T-helper 2 cell treated with Interferon-gamma antibody and Interleukin-4, amounts not matched to agents 5 μg/mL and 100 μg/mL, for 36 hours (primary cell): ENCODE measurements around the gene HSPB6.
A peak's percentile ranks its signal among the peaks of the same experiment; 100 is the strongest.

Experiments used
- DNase-seq: peaks from one replicate; pipeline ENCODE4 v3.0.0; 2021; ENCODE audit warnings: low spot score
- H3K27ac Mint-ChIP-seq: one replicate; pipeline ENCODE4 v1.8.0; 2021; ENCODE audit warnings: mild to moderate bottlenecking, mixed read lengths
- H3K27me3 Mint-ChIP-seq: one replicate; pipeline ENCODE4 v1.8.0; 2021; ENCODE audit warnings: low read depth, mixed read lengths
- H3K36me3 Mint-ChIP-seq: one replicate; pipeline ENCODE4 v1.8.0; 2021; ENCODE audit warnings: low read depth, mixed read lengths
- H3K4me1 Mint-ChIP-seq: one replicate; pipeline ENCODE4 v1.8.0; 2021; ENCODE audit warnings: low read depth, mixed read lengths
- H3K4me3 Mint-ChIP-seq: one replicate; pipeline ENCODE4 v1.8.0; 2022; ENCODE audit warnings: mild to moderate bottlenecking, moderate library complexity, mixed read lengths
- H3K9me3 Mint-ChIP-seq: one replicate; pipeline ENCODE4 v1.8.0; 2021; ENCODE audit warnings: mixed read lengths

HSPB6 gene

DNA sequence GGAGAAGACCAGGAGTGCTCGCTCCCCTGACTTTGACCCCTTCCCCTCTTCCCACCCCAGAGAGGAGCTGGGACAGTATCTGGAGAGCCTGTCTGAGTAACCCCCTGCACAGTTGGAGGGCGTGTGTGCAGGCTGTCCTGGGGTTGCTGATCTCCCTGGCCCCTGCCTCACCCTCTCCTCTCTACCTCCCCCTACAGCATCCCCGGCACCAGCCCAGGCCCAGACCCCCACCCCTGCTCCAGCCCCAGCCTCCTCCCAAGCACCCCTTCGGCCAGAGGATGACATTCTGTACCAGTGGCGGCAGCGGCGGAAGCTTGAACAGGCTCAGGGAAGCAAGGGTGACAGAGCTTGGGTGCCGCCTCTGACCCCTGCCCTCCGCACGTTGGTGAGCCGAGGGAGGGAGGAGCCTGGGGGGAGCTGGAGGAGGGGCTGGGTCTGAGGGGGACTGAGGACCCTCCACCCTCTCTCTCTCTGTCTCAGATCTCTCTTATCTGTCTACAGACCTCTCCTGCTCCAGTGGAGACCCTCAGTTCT lies 9.8 kb upstream of the HSPB6 start:
- Mint-ChIP-seq H3K27me3 (no peaks in the 10 kb centered on the region), H3K36me3 (peaks cover 30% of the 10 kb centered on the region), H3K4me1 (no peaks in the 10 kb centered on the region), H3K4me3 (no peak overlapping the region), H3K27ac (no peak overlapping the region), H3K9me3 (no peaks in the 10 kb centered on the region)
- no peak for DNase-seq

DNA sequence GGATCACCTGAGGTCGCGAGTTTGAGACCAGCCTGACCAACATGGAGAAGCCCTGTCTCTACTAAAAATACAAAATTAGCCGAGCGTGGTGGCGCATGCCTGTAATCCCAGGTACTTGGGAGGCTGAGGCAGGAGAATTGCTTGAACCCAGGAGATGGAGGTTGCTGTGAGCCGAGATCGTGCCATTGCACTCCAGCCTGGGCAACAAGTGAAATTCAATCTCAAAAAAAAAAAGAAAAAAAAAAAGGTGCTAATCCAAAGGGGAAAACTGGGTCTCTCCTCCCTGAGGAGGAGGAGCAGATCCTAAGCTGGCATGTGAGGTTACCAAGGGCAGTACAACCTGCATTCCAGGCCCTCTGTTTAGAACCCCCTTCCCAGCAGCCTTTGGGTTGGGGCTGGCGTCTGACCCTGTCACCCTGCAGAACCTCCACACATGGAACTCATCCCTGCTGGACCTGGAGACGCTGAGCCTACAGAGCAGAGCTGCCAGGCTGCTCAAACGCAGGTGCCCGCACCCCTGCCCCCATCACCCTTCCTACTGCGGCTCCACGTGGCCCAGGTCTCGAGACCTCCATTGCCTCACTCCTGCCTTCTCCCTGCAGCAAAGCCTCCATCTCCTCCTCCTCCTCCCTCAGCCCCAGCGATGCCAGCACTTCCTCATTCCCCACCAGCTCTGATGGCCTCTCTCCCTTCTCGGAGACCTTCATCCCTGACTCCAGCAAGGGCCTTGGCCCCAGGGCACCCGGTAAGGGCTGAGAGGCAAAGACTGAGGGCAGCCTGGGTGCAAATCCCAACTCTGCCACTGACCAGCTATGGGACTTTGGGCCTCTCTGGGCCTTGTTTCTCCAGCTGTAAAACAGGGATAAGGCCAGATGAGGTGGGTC lies 7.8 kb upstream of the HSPB6 start:
- no peaks in the 10 kb centered on the region for H3K27me3 Mint-ChIP-seq
- H3K4me1 Mint-ChIP-seq, result peaks cover 2% of the 10 kb centered on the region
- no peak for DNase-seq
- H3K27ac Mint-ChIP-seq, result no peak overlapping the region
- no peaks in the 10 kb centered on the region for H3K9me3 Mint-ChIP-seq
- peaks cover 30% of the 10 kb centered on the region for H3K36me3 Mint-ChIP-seq
- H3K4me3 Mint-ChIP-seq, result no peak overlapping the region

DNA sequence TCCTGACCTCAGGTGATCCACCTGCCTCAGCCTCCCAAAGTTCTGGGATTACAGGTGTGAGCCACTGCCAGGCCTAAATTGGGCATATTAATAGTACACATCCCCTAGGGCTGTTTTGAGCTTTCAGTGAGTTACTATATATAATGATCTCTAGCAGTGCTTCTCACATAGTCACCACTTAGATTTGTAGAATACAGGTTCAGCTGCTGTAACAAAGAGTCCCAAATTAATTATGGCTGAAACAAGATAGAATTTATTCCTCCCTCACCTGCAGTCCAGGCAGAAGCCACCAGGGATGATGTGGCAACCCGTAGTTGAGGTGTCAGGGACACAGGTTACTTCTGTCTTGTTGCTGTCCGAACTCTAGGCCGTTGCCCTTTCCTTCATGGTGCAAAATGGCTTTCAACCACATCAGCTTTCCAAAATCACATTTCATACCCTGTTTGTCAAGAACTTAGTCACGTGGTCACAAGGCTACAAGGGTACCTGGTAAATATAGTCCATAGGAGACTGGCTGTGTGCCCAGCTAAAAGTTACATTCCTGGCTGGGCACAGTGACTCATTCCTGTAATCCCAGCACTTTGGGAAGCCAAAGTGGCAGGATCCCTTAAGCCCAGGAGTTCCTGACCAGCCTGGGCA lies 4.0 kb upstream of the HSPB6 start:
- Mint-ChIP-seq H3K27ac (no peak overlapping the region), H3K27me3 (no peaks in the 10 kb centered on the region), H3K4me1 (peaks cover 17% of the 10 kb centered on the region), H3K36me3 (peaks cover 25% of the 10 kb centered on the region), H3K9me3 (no peaks in the 10 kb centered on the region), H3K4me3 (no peak overlapping the region)
- no peak for DNase-seq

DNA sequence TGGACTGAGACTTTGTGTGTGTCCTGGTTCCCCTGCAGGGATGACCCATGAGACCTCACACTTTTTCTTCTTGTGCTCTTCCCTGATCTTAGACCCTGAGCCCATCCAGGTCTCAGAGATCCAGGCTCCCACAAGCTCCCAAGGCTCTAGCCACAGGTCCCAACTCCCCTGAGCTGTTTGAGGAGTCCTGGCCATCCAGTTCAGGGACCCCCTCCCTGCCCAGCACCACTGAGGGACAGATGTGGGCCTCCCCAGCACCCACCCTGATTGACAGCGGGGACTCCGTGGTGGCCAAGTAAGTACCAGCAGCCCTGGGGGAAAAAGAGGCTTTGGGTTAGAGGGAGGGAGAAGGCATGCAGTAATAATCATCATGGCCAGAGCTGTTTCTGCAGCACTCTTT lies 2.9 kb upstream of the HSPB6 start:
- peaks cover 22% of the 10 kb centered on the region for H3K36me3 Mint-ChIP-seq
- H3K4me1 Mint-ChIP-seq, result peaks cover 20% of the 10 kb centered on the region
- no peaks in the 10 kb centered on the region for H3K27me3 Mint-ChIP-seq
- DNase-seq, result no peak
- peak overlapping the region; percentile 86 for H3K4me3 Mint-ChIP-seq
- no peaks in the 10 kb centered on the region for H3K9me3 Mint-ChIP-seq
- H3K27ac Mint-ChIP-seq, result peak overlapping the region; percentile 60

DNA sequence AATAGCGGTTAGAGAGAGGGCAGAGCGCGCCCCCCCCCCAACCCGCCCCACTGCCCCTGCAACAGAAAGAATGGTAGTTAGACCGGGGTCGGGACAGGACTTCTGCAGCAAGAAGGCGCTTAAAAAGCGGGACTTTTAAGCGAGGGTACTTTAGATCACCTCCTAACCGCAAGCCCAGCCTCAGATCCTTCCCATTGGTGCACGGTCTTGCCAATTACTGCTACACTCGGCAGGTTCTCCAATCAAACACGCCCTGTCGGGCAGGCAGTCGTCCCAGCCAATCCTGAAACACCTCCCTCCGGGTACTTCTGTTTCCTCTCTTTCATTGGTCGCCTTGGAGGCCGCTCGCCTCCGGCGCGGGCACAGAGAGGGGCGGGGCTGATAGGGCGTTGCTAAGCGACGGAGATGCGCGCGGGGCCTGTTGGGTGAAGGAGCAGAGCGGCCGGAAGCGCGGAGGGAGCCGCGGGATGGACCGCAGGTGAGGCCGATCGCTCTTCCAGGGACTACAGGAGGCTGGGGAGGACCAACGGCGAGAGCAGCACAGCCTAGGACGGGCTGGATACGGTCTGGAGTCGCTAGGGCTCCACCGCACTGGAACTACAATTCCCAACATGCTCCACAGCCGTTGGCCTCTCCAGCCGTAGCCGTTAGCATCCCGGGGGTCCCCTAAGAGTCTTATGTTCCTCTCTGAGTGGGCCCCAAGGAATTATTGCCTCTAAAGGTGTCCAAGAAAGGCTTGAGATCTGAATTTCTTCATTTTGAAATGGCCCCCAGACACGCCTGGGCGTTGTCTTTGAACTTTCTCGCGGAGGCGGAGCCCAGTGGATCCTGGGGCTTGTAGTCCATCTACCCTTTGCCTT lies 1.1 kb upstream of the HSPB6 start, which contains the start of gene PROSER3:
Gene PROSER3, plus strand, starts transcription at position 428 of the 860 bp plus-strand sequence. Its CDS starts 40 bp downstream, at position 468.
- H3K4me1 Mint-ChIP-seq, result peaks cover 20% of the 10 kb centered on the region
- peak within 1 kb of the TSS; percentile 92 for H3K27ac Mint-ChIP-seq
- no peaks in the 10 kb centered on the region for H3K9me3 Mint-ChIP-seq
- H3K4me3 Mint-ChIP-seq, result peak within 1 kb of the TSS; percentile 86
- peak; percentile 99 for DNase-seq
- no peaks in the 10 kb centered on the region for H3K27me3 Mint-ChIP-seq
- H3K36me3 Mint-ChIP-seq, result peaks cover 23% of the 10 kb centered on the region

DNA sequence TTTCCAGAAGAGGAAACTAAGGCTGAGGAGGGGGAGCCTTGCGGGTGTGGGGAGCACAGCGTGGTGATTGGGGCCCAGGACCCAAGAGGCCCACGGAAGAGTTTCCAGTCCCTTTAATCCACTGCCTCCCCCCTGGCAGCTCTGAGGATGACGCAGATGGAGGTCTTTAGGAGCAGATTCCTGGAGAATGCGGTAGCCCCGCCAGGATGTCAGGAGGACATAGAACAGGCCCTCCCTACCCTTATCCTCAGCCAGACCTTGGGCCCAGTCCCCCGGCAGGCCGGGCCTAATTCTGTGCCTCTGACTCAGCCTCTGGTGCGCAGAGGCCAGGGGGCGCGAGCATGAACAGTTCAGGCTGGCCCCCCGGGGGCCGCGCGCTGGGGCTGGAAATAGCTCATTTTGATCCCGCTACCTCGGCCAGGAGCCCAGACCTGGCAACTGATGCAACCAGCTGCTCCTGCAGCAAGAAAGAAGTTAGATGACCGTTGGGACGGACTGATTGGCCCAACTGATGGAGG lies 461 bp upstream of the HSPB6 start:
- Mint-ChIP-seq H3K27ac (peak overlapping the region; percentile 92), H3K4me1 (peaks cover 20% of the 10 kb centered on the region), H3K4me3 (peak overlapping the region; percentile 86), H3K27me3 (no peaks in the 10 kb centered on the region), H3K36me3 (peaks cover 22% of the 10 kb centered on the region), H3K9me3 (no peaks in the 10 kb centered on the region)
- peak; percentile 47 for DNase-seq

DNA sequence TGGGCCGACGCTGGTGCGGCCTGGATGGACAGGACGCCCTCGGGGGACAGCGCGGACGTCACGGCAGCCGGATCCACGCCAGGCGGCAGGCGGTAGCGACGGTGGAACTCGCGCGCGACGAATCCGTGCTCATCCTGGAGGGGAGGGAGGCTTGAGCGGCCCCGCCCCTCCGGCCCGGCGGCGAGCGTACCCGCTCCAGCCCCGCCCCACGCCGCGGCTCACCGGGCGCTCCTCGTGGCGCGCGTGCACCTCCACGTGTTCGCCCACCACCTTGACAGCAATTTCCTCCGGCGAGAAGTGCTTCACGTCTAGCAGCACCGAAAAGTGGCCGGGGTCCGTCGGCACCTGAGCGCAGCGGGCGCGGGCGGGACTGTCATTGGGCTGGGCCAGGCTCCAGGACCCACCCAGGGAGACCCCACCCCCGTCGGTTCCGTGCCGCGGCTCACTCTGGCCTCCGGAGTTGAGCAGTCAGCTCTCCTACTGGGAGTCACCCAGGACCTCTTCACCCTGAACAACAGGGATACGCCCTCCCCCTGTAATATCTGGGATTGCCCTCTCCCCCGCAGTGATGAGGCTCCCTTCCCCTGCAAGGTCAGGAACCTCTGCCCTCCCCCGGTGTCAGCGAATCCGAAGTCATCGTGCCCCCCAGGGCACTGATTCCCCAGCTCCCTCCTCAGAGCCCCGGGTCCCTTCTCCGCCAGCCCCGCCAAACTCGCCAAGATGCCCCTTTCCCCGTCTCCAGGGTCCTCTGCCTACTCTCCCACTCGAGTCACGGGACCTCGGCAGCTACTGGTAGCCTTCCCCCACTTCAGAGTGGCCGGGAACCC lies 1.1 kb downstream of the HSPB6 start:
- DNase-seq, result peak; percentile 48

DNA sequence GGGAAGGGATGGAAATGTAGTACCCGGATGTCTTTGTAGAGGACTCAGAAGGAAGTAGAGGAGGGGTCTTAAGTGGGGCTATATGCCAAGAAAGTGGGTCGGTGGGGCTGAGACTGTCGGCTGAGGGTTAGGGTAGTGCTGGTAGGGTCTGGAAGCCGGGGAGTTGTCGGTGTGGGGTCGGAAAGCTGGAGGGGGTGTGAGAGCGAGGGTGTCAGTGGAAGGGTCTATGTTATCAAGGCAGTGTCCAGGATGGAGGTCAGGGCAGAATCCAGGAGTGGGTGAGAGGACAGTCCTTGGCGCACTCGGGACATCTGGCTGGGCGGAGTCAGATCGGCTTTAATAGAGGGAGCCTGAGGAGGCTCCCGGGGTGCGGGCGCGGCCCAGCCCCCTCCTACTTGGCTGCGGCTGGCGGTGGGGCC lies 1.7 kb downstream of the HSPB6 start:
- H3K27ac Mint-ChIP-seq, result no peak overlapping the region
- no peaks in the 10 kb centered on the region for H3K27me3 Mint-ChIP-seq
- no peaks in the 10 kb centered on the region for H3K9me3 Mint-ChIP-seq
- DNase-seq, result no peak
- no peak overlapping the region for H3K4me3 Mint-ChIP-seq
- H3K36me3 Mint-ChIP-seq, result peaks cover 15% of the 10 kb centered on the region
- H3K4me1 Mint-ChIP-seq, result peaks cover 21% of the 10 kb centered on the region

More for the DNA sequence above, 1.1 kb downstream of the HSPB6 start:
- peak overlapping the region; percentile 60 for H3K4me3 Mint-ChIP-seq
- no peaks in the 10 kb centered on the region for H3K27me3 Mint-ChIP-seq
- H3K4me1 Mint-ChIP-seq, result peaks cover 20% of the 10 kb centered on the region
- H3K27ac Mint-ChIP-seq, result peak overlapping the region; percentile 76
- peaks cover 17% of the 10 kb centered on the region for H3K36me3 Mint-ChIP-seq
- no peaks in the 10 kb centered on the region for H3K9me3 Mint-ChIP-seq

DNA sequence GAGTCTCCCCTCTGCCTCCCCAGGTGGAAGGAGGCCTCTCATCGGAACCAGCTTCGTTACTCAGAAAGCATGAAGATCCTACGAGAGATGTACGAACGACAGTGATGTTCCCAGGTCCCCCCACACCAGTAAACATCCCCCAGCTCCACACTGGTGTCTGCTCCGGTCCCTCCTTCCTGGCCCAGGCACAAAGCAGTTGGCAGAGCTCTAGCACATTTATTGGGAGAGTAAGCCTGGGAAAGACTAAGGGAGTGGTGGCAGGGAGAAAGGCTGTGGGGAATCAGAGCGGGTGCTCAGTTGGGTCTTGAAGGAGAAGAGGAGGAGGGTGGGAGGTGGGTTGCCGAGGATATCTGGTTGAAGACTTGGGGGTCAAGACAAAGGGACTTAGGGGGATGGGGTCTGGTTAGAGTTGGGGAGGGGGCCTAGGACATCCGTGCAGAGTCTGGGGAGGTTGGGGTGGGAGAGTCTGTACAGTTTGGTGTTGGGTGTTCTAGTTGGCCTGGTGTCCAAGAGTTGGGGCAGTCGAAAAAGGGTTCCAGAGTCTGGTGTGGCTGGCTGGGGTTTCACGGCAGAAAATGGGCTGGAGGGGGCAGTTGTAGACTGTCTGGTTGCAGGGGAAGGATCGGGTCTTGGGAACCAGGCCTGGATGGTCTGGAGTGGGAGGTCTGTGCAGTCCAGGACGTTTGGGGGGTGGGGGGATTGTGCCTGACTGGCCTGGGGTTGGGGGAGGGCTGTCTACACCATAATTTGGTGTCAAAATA lies 2.3 kb downstream of the HSPB6 start:
- H3K27me3 Mint-ChIP-seq, result no peaks in the 10 kb centered on the region
- H3K27ac Mint-ChIP-seq, result no peak overlapping the region

DNA sequence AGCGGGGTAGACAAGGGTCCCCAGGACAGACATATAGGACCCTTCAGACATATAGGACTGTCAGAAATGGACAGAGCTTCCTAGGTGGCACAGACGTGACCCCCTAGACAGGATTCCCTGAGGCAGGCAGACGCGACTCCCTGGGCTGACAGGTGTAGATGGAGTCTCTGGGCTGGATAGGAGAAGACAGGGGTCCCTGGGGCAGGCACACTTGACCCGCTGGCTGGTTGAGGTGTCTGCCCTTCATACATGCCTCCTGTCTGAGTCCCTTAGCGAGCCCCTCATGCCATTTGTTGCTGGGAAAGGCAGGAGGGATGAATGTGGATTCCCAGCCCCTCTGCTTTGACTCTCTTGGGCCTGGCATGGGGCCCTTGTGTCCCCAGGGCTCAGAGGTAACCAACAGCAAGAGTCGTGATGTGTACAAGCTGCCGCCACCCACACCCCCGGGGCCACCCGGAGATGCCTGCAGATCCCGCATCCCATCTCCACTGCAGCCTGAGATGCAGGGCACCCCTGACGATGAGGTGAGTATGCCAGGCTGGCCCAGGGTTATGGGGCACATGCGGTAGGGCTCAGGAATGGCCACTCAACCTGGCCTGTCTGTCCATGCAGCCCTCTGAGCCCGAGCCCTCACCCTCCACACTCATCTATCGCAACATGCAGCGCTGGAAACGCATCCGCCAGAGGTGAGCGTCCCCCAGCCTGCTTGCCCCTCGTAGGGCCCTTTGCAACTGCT lies 3.0 kb downstream of the HSPB6 start:
- Mint-ChIP-seq H3K27me3 (no peaks in the 10 kb centered on the region), H3K4me1 (peaks cover 19% of the 10 kb centered on the region), H3K9me3 (no peaks in the 10 kb centered on the region), H3K36me3 (peaks cover 8% of the 10 kb centered on the region), H3K4me3 (no peak overlapping the region), H3K27ac (no peak overlapping the region)
- DNase-seq, result no peak

More for the DNA sequence above, 2.3 kb downstream of the HSPB6 start:
- Mint-ChIP-seq H3K4me1 (peaks cover 23% of the 10 kb centered on the region), H3K4me3 (peak overlapping the region; percentile 23), H3K9me3 (no peaks in the 10 kb centered on the region), H3K36me3 (peaks cover 13% of the 10 kb centered on the region)
- no peak for DNase-seq

DNA sequence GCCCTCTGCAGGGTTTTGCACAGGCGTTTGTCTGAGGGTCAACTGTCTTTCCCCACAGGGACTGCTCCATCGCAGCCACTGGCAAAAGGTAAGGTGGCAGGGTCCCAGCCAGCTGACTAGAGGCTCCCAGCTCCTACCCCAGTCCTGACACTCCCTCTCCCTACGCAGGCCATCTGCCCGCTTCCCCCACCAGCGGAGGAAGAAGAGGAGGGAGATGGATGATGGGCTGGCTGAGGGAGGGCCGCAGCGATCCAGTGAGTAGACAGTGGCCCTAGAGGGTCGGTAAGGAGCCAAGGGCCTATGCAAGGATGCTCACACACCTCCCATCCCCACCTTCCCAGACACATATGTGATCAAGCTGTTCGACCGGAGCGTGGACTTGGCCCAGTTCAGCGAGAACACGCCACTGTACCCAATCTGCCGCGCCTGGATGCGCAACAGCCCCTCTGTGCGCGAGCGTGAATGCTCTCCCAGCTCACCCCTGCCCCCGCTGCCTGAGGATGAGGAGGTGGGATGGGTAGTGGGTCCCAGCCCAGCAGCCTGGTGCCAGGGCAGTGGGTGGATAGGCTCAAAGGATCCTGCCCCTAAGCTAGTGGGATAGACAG lies 4.0 kb downstream of the HSPB6 start:
- no peak overlapping the region for H3K27ac Mint-ChIP-seq
- no peaks in the 10 kb centered on the region for H3K27me3 Mint-ChIP-seq
- no peaks in the 10 kb centered on the region for H3K9me3 Mint-ChIP-seq
- no peak for DNase-seq
- peaks cover 20% of the 10 kb centered on the region for H3K4me1 Mint-ChIP-seq
- no peak overlapping the region for H3K4me3 Mint-ChIP-seq
- H3K36me3 Mint-ChIP-seq, result peaks cover 11% of the 10 kb centered on the region
